Skeletal muscle satellite cell (primary cell): ENCODE measurements around the gene SPEG.

ENCODE experiments used
- H3K27me3 ChIP-seq: 2 replicates; pipeline ENCODE4 v1.7.0; 2013; ENCODE audit warnings: low read length; ENCODE audit not compliant: control insufficient read depth, insufficient read depth
- H3K36me3 ChIP-seq: 2 replicates; pipeline ENCODE4 v1.7.0; 2013; ENCODE audit warnings: mild to moderate bottlenecking, control low read depth, low read length; ENCODE audit not compliant: insufficient read depth
- H3K4me1 ChIP-seq: 2 replicates; pipeline ENCODE4 v1.7.0; 2013; ENCODE audit warnings: low read length; ENCODE audit not compliant: control insufficient read depth, insufficient read depth
- H3K4me2 ChIP-seq: 2 replicates; pipeline ENCODE4 v1.7.0; 2013; ENCODE audit warnings: mild to moderate bottlenecking, low read length
- H3K4me3 ChIP-seq: 2 replicates; pipeline ENCODE4 v1.7.0; 2013; ENCODE audit warnings: low read length
- H3K9ac ChIP-seq: 2 replicates; pipeline ENCODE4 v1.7.0; 2013; ENCODE audit warnings: mild to moderate bottlenecking, low read depth, low read length, moderate library complexity
- H3K9me3 ChIP-seq: replicated peaks from 2 replicates; pipeline ENCODE4 v1.7.0; 2013; ENCODE audit warnings: mild to moderate bottlenecking, control low read depth, low read length

The SPEG gene

DNA sequence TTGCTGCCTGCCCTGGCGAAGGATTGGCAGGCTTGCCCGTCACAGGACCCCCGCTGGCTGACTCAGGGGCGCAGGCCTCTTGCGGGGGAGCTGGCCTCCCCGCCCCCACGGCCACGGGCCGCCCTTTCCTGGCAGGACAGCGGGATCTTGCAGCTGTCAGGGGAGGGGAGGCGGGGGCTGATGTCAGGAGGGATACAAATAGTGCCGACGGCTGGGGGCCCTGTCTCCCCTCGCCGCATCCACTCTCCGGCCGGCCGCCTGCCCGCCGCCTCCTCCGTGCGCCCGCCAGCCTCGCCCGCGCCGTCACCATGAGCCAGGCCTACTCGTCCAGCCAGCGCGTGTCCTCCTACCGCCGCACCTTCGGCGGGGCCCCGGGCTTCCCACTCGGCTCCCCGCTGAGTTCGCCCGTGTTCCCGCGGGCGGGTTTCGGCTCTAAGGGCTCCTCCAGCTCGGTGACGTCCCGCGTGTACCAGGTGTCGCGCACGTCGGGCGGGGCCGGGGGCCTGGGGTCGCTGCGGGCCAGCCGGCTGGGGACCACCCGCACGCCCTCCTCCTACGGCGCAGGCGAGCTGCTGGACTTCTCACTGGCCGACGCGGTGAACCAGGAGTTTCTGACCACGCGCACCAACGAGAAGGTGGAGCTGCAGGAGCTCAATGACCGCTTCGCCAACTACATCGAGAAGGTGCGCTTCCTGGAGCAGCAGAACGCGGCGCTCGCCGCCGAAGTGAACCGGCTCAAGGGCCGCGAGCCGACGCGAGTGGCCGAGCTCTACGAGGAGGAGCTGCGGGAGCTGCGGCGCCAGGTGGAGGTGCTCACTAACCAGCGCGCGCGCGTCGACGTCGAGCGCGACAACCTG, 16.3 kb upstream of the SPEG start, which contains the start of gene DES:
Gene DES (plus strand): TSS at position 223 of the 857 bp plus-strand sequence. CDS start 86 bp downstream, at position 309.
- Histone ChIP-seq H3K9me3 (no peaks in the 10 kb centered on the region), H3K4me1 (peaks cover 25% of the 10 kb centered on the region), H3K9ac (peak within 1 kb of the TSS; percentile 83), H3K36me3 (peaks cover 18% of the 10 kb centered on the region), H3K4me3 (peak within 1 kb of the TSS; percentile 74), H3K4me2 (peak within 1 kb of the TSS; percentile 80), H3K27me3 (peaks cover 10% of the 10 kb centered on the region)

DNA sequence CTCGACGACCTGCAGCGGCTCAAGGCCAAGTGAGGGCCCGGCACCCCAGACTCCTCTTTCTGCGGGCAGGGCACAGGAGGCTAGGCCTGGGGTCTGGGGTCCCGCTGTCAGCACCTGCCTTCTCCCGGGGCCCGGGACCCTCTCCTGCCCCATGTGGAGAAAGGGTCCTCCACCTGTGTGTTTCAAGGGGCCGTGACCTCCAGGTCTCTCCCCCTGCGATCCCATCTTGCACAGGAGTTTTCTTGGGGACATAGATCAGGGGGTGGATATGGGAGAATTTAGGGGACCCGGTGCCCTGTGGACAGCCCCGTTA, 15.7 kb upstream of the SPEG start:
- H3K4me2 ChIP-seq, result peak overlapping the region; percentile 80
- peak overlapping the region; percentile 83 for H3K9ac ChIP-seq
- no peaks in the 10 kb centered on the region for H3K9me3 ChIP-seq
- peaks cover 28% of the 10 kb centered on the region for H3K4me1 ChIP-seq
- H3K27me3 ChIP-seq, result peaks cover 10% of the 10 kb centered on the region
- peak overlapping the region; percentile 74 for H3K4me3 ChIP-seq
- peaks cover 19% of the 10 kb centered on the region for H3K36me3 ChIP-seq

DNA sequence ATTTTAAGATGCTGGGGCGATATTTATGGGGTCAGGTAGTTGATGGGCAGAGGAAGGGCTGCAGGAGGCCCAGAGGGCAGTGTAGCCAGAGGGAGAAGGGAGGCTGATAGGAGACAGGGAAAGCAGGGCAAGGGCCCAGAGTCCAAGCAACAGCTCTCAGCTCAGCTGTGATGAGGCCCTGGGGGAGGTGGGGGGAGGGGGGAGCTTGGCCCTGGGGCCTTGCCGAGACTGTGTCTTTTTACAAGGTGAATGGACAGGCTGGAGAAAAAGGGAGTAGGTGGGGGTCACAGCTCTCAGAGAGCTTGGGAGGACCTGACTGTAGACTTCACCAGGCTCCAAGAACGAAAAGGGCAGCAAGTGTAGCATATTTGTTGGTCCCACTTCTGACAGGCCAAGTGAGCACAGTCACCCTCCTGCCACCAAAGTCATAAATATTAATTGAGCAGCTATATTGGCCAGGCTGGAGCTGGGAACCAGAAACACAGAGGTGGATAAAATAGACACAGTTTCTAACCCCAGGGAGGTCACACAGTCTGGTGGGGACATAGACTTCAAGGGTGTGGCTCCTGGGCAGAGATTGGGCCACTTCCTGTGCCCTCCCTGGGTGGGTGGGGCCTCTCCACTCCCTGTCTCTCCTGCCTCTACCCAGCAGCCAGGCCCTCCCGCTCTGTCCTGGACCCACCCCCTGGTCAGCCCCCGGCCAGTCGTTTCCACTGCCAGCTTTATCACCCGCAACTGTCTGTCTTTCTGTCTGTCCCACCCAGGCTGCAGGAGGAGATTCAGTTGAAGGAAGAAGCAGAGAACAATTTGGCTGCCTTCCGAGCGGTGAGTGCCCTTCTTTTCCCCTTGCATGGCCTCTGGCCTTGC, 15.1 kb upstream of the SPEG start:
- H3K27me3 ChIP-seq, result peaks cover 10% of the 10 kb centered on the region
- peaks cover 24% of the 10 kb centered on the region for H3K36me3 ChIP-seq
- peak overlapping the region; percentile 80 for H3K4me2 ChIP-seq
- H3K9ac ChIP-seq, result peak overlapping the region; percentile 83
- no peaks in the 10 kb centered on the region for H3K9me3 ChIP-seq
- H3K4me1 ChIP-seq, result peaks cover 32% of the 10 kb centered on the region
- H3K4me3 ChIP-seq, result peak overlapping the region; percentile 74

DNA sequence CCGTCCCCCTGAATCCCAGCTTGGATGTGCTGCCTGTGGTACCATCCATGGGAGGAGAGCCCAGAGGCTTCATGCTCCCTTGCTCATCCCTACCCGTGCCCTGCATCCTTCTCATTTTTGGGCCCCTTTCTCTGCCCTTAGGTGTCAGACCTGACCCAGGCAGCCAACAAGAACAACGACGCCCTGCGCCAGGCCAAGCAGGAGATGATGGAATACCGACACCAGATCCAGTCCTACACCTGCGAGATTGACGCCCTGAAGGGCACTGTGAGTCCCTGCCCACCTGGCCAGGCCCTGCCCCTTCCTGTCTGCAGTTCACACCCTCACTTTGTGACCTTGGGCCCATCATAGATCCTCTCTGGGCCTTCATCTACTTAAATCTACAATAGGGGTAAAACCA, 14.0 kb upstream of the SPEG start:
- peaks cover 34% of the 10 kb centered on the region for H3K4me1 ChIP-seq
- H3K36me3 ChIP-seq, result peaks cover 31% of the 10 kb centered on the region
- H3K4me2 ChIP-seq, result peak overlapping the region; percentile 80
- no peaks in the 10 kb centered on the region for H3K9me3 ChIP-seq
- peaks cover 10% of the 10 kb centered on the region for H3K27me3 ChIP-seq
- peak overlapping the region; percentile 74 for H3K4me3 ChIP-seq
- no peak overlapping the region for H3K9ac ChIP-seq

DNA sequence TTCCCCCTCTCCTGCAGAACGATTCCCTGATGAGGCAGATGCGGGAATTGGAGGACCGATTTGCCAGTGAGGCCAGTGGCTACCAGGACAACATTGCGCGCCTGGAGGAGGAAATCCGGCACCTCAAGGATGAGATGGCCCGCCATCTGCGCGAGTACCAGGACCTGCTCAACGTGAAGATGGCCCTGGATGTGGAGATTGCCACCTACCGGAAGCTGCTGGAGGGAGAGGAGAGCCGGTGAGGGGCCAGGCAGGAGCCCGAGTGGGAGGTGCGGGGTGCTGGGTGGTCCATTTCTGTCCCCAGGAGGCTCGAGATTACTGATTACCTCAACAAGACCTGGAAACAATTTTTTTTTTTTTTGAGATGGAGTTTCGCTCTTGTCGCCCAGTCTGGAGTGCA, 13.3 kb upstream of the SPEG start:
- Histone ChIP-seq H3K27me3 (peaks cover 10% of the 10 kb centered on the region), H3K4me3 (peak overlapping the region; percentile 74), H3K4me2 (peak overlapping the region; percentile 80), H3K4me1 (peaks cover 34% of the 10 kb centered on the region), H3K36me3 (peaks cover 36% of the 10 kb centered on the region), H3K9ac (peak overlapping the region; percentile 9), H3K9me3 (no peaks in the 10 kb centered on the region)

DNA sequence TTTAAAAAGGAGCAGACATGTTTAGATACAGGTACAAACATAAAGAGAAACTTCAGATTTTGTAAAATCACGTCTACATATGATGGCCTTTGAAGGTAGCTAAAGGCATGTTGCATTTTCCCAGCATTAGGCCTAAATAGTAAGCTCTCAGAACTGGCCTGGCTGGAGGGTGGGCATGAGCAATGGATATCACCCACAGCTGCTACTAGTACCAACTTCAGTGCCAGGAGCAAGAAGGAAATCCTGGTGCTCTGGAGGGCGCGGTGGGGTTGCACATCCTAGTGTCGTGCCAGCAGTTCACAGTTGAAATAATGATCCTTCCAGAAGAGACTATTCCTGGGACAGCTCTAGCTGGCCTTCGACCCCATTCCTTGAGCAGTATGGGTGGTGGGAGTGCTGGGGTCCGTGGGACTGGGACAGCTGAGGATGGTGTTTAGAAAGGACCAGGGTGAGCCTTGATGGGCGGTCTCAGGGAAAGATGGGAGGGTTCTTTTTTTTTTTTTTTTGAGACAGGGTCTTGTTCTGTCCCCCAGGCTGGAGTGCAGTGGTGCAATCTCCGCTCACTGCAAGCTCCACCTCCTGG, 11.6 kb upstream of the SPEG start:
- no peaks in the 10 kb centered on the region for H3K9me3 ChIP-seq
- peaks cover 38% of the 10 kb centered on the region for H3K36me3 ChIP-seq
- peaks cover 21% of the 10 kb centered on the region for H3K4me1 ChIP-seq
- H3K27me3 ChIP-seq, result peaks cover 10% of the 10 kb centered on the region
- H3K4me2 ChIP-seq, result peak overlapping the region; percentile 24
- no peak overlapping the region for H3K4me3 ChIP-seq
- H3K9ac ChIP-seq, result no peak overlapping the region

DNA sequence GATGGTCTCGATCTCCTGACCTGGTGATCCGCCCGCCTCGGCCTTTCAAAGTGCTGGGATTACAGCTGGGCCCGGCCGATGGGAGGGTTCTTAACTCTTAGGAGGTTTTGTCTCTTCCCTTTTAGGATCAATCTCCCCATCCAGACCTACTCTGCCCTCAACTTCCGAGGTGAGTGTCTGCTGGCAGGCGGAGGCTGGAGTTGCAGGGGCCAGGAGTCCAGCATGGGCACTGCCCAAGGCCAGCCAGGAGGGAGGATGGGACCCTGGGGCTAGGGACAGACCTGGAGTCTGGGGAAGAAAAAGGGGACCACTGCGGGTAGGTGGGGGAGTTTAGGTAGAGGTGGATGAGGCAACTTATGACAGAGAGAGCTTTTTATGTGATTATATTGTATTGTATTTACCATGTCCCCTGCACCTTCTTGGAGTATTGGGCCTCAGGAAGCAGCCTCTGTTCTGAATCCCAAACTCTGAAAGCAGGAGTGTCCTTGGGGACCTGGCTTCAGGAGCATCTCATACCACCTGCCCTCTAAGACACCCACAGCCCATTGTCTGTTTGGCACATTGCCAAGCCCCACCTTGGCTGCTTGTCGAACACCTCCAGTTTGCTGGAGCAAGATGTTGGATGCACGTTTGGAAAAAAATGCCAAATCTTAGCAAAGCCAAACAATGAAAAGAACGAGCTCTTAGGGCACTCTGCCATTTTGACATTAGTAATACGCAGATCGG, 10.8 kb upstream of the SPEG start:
- Histone ChIP-seq H3K9ac (no peak overlapping the region), H3K9me3 (no peaks in the 10 kb centered on the region), H3K27me3 (peaks cover 7% of the 10 kb centered on the region), H3K36me3 (peaks cover 38% of the 10 kb centered on the region), H3K4me3 (no peak overlapping the region), H3K4me1 (peaks cover 13% of the 10 kb centered on the region), H3K4me2 (peak overlapping the region; percentile 21)

DNA sequence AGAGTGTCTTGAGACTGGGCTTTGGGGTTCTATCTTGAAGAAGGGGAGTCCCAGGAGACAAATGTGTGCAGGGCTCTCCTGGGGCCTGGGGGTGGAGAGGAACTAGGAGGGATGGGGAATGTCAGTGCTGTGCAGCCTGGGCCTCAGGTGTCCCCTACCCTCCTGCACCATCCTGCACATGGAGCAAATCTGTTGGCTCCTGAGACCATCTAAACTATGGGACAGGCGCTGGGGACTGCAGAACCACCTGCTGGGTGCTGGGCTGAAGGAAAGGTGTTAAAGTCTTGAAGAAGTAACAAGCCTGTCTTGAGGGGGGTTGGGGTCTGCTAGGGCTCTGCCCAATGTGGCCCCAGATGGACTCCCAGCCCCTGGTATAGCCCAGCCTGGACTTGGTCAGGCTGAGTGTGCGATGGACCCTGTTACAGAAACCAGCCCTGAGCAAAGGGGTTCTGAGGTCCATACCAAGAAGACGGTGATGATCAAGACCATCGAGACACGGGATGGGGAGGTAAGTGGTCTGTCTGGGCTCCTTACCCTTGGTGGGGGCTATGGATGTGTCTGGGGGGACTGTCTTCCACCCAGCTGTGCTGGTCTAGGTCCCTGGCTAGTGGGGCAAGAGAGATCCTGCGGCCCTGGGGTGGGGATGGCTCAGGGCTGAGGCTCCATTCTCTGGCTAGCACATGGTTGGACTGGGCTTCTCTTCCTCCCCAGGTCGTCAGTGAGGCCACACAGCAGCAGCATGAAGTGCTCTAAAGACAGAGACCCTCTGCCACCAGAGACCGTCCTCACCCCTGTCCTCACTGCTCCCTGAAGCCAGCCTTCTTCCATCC, 9.2 kb upstream of the SPEG start:
- Histone ChIP-seq H3K9ac (no peak overlapping the region), H3K9me3 (no peaks in the 10 kb centered on the region), H3K4me2 (no peak overlapping the region), H3K4me1 (peaks cover 9% of the 10 kb centered on the region), H3K27me3 (no peaks in the 10 kb centered on the region), H3K36me3 (peaks cover 38% of the 10 kb centered on the region), H3K4me3 (no peak overlapping the region)

DNA sequence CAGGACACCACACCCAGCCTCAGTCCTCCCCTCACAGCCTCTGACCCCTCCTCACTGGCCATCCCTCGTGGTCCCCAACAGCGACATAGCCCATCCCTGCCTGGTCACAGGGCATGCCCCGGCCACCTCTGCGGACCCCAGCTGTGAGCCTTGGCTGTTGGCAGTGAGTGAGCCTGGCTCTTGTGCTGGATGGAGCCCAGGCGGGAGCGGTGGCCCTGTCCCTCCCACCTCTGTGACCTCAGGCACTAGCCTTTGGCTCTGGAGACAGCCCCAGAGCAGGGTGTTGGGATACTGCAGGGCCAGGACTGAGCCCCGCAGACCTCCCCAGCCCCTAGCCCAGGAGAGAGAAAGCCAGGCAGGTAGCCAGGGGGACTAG, 8.6 kb upstream of the SPEG start:
- Histone ChIP-seq H3K9ac (no peak overlapping the region), H3K27me3 (no peaks in the 10 kb centered on the region), H3K36me3 (peaks cover 32% of the 10 kb centered on the region), H3K9me3 (no peaks in the 10 kb centered on the region), H3K4me2 (no peak overlapping the region), H3K4me1 (peaks cover 13% of the 10 kb centered on the region), H3K4me3 (no peak overlapping the region)

DNA sequence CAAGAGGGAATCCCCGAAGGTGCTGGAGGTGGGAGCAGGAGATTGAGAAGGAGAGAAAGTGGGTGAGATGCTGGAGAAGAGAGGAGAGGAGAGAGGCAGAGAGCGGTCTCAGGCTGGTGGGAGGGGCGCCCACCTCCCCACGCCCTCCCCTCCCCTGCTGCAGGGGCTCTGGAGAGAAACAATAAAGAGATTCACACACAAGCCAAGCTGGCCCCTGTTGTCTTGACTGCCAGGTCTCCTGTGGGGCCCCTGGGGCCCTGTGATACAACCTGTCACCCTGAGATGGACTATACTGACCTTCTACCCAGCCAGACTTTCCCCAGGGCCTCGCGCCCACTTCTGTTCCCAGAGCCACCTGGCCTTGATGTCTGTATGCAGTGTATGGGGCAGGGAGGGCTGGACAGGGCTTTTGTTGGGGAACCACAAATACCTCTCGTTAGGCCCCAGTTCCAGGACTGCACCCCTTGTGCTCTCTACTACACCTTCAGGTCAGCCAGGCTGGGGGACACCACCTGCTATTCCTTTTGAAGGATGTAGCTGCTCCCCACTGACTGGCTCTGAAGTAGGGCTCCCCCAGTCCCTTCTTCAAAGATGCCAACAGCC, 8.0 kb upstream of the SPEG start:
- Histone ChIP-seq H3K4me1 (peaks cover 13% of the 10 kb centered on the region), H3K4me2 (no peak overlapping the region), H3K9me3 (no peaks in the 10 kb centered on the region), H3K36me3 (peaks cover 29% of the 10 kb centered on the region), H3K27me3 (no peaks in the 10 kb centered on the region), H3K4me3 (no peak overlapping the region), H3K9ac (no peak overlapping the region)
